HG03521 (cell line): ENCODE data around the gene AGBL4.

Source experiments
- ATAC-seq: cut with Tn5 transposase; IDR thresholded peaks from one replicate; pipeline ENCODE4 v1.9.1; 2021; ENCODE audit warnings: mild to moderate bottlenecking, moderate library complexity; ENCODE audit not compliant: unreplicated experiment

The AGBL4 gene

DNA sequence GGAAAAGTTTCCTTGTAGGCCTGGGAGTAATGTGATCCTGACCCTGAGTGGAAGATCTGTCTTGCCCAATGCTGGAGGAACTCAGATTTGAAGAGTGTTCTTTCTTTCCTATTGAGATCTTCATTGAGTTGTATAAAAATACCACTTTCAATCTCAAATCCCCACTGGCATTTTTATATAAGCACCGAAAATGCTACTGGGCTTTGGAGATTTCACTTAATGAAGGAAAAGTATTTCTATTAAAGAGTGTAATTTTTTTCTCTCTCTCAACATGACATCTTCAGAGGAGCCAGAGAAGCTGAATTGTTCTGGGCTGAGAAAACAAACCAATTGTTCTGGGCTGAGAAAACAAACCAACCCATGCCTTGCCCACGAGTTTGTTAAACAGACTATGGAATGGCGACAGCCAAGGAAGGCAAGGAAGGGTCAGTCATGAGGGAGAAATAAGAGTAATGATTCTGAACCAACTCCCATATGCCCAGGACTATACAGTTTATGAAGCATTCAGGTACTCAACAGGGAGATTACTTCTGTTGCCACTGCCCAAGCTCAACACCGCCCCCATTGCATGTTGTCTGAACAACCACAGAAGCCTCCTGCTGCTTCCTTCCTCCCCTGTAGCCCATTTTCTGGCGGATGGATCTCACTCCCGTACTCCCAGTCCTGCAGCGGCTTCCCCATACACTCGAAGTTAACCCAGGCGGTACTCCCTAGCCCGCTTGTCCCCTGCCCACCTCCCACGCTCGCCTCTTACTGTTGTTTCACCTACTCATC, 1350.2 kb downstream of the AGBL4 start:
- no peak for ATAC-seq

DNA sequence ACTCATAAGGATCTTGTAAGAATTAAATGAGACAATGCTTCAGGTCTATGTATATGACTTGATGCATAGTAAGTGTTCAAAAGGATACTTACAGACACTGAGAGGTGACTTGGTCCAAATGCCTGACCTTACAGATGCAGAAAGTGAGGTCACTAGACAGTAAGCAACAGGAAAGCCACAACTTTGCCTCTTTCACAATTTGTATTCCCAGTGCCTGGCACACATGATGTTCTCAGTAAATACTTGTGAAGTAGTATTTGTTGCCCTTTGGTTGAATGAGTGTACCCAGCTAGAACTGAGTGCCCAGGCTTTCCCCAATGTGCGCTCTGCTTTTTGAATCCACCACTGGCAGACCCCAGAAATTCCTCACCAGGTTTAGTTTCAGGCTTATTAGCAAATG, 1352.2 kb downstream of the AGBL4 start:
- no peak for ATAC-seq

DNA sequence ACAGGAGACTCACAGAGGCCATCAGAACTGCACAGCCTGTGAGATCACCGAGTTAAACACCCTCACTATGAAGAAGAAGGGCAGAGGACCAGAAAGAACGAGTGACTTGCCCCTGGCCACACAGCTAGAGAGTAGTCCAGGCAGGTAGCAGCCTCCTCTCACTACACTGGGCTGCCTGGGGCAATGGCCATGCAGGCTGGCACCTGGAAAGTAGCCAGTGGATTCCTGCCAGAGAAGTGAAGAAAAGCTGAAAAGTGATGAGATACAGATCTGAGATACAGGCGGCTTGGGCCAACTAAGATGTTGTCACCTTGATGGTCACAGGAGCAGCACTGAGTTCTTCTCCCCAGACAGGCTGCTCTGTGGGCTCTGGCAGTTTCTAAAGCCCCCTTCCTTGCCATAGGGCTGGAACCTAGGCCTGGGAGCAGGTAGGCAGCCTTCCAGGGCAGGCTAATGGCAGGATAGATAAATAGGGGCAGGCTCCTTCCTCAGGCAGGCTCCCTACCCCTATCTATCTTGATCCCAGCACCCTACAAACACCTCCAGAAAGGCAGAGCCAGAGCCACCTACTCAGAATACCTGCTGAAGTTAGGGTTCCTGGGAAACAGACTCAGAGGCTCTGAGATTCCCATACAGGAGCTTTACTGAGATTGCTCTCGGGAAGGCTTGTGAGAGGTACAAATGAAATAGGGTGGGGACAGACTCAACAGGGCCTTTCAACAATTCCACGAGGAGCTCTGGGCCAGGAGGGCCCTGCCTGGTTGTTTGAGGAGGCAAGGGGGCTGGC, 1353.3 kb downstream of the AGBL4 start:
- ATAC-seq = no peak

DNA sequence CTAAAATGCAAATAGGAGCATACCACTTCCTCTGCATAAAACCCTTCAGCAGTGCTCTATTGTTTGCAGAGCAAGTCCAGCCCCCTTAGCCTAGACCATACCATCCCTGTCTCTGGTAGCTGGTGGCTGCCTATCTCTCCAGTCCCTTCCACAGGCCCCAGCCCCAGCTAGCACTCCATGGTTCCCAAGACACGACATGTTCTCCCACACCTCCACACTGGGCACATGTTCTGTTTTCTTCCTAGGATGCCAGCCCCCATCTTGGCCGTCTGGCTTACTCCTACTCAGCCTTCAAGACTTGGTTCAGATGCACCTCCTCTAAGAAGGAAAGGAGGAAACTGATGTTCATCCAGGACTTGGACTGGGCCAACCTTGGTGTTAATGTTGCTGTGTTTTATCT, 1355.4 kb downstream of the AGBL4 start:
- ATAC-seq = no peak

DNA sequence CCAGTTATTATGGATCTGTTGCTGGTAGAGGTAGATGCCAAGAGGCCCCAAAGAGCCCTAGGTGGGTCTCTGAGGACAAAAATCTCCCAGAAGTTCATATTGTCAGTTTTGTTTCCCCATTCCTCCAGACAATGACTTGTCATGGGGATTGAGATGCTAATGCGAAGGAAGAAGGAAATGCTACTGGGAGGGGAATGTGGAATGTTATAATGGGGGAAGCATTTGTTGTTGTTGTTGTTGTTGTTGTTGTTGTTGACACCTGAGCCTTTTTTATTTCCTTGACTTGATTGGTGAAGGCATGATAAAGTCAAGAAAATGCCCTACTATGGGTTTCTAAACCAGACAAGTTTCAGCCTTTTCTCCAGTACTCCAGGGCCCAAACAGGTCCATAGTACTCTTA, 1356.0 kb downstream of the AGBL4 start:
- no peak for ATAC-seq

DNA sequence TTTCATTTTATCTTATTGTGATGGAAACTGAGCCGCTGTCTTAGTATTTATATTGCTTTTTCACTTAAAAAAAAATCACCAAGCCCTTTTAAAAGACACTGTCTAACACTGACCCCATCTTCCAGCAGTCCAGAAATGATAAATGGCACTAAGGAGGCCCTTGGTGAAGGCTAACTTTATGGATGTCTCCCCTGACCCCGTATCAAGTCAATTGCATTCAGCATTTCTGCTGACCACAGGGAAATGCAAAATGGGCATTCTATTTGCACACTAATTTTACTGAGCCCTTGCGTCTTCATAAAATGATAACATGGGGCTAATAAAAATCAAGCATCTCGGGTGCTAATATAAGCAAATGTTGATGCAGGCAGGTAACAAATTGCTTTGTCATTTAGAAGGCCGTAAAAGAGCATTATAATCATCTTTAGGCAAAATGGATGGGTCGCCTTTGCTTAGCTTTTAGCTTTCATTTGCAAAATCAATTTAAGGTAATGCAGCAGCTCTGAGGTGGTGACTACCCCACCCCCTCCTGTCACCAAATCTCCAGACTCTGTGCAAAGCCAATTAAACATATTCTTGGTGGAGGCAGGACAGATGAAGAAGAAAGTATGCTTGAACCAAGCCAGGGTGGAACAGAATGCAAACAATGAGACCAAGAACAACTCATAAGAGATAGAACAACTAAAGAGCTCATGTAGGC, 1357.9 kb downstream of the AGBL4 start:
- ATAC-seq = no peak

DNA sequence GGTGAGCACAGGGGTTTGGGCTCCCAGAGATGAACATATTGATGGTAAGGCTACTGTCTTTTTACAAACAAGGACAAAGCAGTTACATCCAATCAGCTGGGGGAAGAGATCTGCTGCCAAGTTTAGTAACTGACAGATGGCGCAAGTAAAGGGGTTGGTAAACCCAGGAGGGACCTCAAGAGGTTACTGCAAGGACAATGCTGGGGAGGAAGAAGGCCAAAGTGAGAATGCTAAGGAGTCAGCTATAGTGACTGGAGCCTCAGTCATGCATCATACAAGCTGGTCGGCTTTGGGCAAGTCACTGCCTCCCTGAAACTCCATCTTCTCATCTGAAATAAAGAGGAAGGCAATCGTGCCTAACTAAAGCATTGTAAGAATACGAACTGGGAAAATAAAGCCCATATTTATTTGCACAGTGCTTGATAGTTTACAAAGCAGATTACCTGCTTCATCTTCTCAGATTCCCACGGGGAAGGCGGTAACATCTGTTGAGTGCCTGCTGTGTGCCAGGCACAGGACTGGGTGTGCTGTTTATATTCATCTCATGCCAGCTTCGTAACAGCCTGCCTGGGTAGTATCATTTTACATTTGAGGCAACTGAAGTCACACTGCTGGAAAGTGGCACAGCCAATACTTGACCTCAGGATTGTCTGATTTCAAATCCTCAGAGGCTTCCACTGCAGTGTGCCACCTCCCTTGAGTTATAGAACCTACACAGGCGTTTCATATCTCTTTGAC, 1361.9 kb downstream of the AGBL4 start:
- no peak for ATAC-seq

DNA sequence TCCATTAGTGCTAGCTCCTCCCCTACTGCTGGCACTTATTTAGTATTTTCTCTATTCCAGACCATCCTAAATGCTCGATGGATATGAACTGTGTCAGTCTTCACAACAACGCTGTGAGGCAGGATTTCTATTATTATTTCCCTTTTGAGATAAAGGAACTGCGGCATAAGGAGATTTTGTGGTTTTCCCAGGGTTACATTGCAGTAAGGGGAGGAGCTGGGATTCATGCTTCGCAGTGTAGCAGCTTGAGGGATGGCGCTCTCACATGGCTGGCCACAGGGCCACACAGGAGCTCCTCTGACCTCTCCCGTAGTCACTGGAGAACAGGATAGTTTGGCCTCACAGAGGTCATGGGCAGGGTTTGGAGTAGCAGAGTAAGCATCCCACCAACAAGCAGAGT, 1364.0 kb downstream of the AGBL4 start:
- ATAC-seq = no peak

DNA sequence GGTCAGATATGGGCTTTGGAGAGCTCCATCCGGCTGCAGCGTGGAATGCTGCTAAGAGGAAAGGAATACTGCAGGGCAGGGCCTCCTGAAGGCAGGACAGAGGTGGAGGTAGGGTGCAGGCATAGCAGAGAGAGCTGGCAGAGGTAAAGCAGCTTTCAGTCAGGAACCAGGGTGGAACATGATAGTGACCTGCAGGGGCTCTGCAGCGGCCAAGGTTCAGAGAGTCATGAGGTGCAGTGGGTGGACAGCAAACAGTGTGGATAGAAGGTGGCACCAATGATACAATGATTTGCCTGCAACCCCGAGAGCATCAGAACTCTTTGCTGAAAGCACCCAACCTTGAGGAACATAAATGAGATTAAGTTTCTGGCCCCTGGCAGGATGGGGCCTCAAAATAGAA, 1366.3 kb downstream of the AGBL4 start:
- ATAC-seq = no peak

DNA sequence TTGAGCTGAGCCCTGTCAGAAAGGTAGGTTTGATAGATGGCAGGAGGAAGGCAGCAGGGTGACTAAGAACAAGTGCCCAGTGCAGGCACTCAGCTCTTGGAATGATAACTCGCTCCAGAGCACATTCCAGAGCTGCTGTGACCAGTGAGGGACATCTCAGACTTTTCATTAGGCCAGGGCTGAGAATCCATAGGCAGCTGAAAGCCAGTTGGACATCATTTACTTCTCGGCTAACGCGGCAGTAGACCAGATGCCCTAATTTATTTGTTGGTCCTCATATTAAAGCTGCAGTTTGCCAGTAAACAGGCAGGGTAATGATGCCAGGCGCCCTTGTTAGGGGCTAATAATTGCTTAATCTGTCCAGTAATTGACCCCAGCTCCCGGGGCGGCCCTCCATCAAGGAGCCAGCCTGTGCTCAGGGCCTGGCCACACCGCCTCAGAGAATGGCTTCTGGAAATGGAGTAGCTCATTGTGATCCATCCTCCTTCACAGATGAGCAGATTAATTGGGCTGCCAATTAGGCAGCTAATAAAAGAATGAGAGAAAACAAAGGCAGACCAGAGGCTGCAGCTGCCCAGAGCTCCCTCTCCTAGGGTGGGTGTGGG, 1369.0 kb downstream of the AGBL4 start:
- no peak for ATAC-seq

DNA sequence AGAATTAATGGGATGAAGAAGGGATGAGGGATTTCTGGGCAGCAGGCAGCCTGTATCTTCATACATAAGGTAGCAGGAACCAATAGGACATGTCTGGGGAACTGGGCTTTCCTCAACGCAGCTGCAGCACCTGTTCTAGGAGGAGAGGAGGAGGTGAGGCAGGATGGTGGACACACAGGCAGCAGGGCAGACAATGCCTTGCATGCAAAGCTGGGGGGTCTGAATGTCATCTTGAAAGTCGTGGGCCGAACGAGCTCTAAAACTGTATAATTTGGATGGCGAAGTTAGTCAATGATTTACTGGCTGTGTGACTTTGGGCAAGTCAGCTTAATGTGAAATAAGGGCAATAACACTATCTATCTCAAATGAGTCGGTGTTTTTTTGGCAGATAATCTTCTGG, 1371.4 kb downstream of the AGBL4 start:
- ATAC-seq = no peak

DNA sequence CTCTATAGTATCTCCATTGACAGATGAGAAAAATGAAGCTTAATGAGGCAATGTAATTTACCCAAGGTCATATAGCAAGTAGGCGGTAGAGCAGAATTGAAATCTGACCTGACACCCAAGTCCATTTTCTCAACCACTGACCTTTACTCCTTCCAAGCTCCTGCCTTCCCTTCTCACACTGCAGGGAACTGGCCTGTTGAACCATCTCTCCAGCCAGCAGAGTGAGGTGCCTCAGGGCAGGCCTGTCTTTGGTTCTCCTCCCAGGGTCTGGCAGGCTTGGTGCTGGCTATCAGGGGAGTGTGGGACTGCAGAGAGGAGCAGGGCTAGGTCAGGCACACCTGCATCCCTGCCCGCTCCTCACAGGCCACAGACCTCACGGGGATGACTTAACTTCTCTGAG, 1373.9 kb downstream of the AGBL4 start:
- no peak for ATAC-seq

DNA sequence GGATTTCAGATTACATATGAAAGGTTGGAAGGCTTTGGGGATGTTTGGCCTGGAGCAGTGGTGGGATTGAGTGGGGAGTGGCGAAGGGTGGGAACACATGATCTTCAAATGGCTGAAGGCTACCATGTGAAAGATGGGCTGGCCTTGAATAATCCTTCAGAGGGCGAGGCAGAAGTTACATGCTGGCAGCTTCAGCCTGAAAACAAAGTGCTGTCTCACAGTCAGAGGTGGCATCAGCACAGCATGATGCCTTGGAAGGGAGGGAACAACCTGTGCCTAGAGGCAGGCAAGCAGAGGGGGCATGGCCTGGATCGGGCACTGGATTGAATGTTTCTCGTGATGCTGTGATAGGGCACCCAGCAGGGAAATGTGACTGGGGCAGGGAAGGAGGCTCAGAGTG, 1377.9 kb downstream of the AGBL4 start:
- no peak for ATAC-seq

DNA sequence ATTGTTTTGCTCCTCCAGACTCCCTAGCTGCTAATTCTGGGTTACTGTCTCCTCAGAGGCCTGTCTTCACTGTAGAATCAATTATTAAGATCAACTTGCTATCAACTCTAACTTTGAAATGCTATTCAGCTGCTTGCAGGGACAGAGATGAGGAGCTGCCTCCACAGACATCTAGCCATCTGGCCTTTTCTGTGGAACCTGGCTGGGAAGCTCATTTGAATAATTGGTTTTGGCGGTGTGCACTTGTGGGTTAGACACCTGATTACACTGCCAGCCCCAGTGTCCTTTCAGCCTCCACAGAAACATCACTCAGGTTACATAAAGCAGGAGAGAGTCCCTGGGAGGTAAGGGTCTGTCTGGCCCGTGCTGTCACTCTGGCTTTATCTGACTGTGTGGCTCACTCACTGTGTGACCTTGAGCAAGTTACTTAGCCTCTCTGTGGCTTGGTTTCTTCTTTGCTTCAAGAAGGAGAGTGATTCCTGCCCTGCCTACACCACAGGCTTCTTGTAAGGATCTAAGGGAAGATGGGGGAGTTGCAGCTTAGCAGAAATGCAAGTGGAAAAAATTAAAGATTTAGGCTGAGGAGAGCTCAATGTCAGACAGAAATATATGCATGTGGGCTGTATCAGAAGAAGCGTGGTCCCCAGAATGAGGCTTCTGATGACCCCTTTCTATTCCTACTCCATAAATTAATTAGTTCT, 1378.7 kb downstream of the AGBL4 start:
- ATAC-seq = no peak

DNA sequence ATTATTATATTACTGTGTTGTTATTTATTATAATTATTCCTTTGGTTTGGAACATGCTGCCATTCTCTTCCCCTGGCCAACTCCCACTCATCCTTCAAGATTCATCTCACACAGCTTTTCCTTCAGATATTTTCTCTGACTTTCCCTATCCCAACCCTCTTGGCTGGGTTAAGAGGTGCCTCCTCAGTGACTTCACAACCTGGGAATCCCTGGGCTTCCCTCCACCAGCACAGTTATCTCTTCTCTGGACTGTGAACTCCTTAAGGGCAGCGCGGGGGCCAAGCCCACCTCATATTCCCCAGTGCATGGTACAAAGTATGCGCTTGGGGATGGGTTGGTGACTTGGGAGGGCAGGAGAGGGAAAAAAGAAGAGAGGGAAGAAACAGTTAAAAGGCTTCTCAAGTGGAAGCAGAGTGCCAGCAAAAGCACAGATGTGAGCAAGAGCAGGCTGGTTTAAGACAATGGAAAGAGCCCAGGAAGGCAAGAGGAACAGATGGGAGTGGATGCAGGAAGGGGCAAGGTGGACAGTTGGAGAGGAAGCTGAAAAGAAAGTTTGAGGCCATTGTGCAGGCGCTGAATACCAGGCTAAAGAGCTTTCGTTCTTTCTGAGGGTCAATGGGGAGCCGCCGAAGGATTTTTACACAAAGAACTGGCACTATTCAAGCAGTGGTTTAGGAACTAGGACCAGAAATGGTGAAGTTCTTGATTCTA, 1379.4 kb downstream of the AGBL4 start:
- no peak for ATAC-seq

DNA sequence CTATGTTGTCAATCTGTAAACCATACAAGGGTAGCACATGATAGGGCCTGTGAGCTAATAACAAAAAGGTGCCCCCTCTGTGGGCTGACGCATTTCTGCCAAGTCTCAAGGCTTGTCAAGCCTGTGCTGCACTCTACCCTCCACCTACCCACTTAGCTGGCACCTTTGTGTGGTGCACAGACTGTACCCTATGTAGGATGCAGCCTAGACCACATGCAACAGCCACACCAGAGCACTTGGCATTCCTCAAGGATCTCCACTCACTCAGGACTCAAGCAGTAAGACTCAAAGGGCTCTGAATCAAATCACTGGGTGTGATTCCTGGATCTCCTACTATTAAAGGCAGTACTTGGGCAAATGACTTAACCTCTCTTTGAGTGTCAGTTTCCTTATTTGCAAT, 1380.6 kb downstream of the AGBL4 start:
- ATAC-seq = no peak

DNA sequence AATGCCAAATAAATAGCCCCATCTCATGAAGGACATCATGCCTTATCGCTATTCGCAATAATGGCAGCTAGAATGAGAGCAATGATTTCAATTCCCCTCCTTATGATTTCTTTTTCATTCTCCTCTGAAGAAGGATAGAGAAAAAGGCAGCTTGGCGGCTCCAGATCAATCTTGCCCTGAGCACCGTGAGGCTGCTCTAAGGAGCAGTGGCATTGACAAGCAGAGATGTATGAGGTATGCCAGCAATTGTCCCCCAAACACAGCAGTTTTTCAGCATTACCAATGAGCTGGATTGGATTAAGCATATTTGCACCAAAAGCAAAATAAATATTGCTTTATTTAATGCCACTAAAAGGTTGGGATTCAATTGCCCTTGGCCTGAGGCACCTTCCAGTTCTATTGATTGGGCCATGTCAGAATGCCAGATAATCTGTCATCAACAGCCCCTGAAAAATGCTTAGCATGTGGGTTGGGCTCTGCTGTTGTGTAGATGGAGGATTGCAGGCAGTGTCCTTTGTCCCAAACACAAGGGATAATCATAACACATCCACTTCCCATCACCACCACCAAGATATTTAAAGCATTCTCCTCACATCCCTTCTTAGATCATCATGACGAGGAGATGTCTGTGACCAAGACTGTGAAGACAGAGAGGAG, 1382.8 kb downstream of the AGBL4 start:
- ATAC-seq = no peak

DNA sequence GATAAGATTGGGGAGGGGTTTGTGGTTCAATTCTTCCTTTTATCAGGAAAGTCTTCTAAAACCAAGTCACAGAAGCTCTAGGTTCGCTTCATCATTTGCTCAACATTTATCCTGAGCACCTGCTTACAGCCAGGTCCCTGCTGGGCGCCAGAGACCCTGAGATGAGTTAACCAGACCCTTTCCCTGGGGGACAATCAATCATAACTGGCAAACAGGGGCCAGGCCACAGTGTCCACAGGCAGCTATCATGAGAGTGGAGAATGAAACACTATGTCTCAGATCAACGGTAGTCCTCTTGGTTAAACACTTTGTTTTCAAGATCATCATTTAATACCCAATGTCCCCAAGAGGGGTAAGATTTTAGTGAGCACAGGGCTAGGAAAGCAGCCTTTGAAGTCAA, 1393.9 kb downstream of the AGBL4 start:
- no peak for ATAC-seq

DNA sequence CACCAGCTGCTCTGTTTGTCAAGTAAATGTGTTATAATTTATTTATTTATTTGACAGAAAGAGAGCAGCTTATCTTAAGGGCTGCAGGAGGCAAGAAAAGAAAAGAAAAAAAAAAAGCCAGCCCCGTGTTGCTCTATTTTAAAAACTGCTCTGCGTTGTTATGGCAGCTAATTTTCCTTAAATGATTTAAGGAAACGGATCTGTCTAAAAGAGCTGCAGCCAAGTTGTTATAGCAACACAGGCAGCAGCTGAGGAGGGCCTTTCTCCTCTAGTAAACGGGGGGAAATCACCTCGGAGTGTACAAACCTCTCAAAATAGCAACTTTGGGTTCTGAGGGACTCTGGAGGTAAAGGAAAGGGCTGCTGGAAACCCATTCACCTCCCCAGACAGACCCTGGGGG, 1396.3 kb downstream of the AGBL4 start:
- no peak for ATAC-seq
